ENCODE data around the gene LEPROT.
"Not testable (repeated sequence)": the region's sequence is repeated elsewhere in the genome, so short reads cannot be mapped to it uniquely, and the experiment has no call there.

Gene LEPROT

GRCh38 chr1:65420590-65421350, at the start of gene LEPROT, which contains the start of gene LEPR:
TSS of gene LEPROT (plus strand) at chr1:65420668. CDS start at chr1:65420725, 57 bp downstream.
TSS of gene LEPR (plus strand) at chr1:65420668. CDS start at chr1:65565566, 144,898 bp downstream.
- no peak for DNase-seq

GRCh38 chr1:65371544-65371943, 48.9 kb upstream of the LEPROT start:
- no peak for DNase-seq

- DNase-seq: no peak
These were observed 47.9 kb upstream of the LEPROT start for GRCh38 chr1:65372557-65372956.

GRCh38 chr1:65377496-65378246, 42.8 kb upstream of the LEPROT start:
- DNase-seq: no peak

- DNase-seq: no peak
These were observed 42.1 kb upstream of the LEPROT start for GRCh38 chr1:65378247-65378946.

GRCh38 chr1:65384426-65384825, 36.0 kb upstream of the LEPROT start:
- DNase-seq: not testable (repeated sequence)

GRCh38 chr1:65386439-65386838, 34.0 kb upstream of the LEPROT start:
- no peak for DNase-seq

- no peak for DNase-seq
These were observed 32.6 kb upstream of the LEPROT start for GRCh38 chr1:65387821-65388220.

- DNase-seq: no peak
These were observed 31.4 kb upstream of the LEPROT start for GRCh38 chr1:65388908-65389695.

- no peak for DNase-seq
These were observed 28.0 kb upstream of the LEPROT start for GRCh38 chr1:65392497-65392896.

- DNase-seq: no peak
These were observed 27.1 kb upstream of the LEPROT start for GRCh38 chr1:65393347-65393746.

GRCh38 chr1:65393928-65394327, 26.5 kb upstream of the LEPROT start:
- no peak for DNase-seq

- DNase-seq: no peak
These were observed 24.4 kb upstream of the LEPROT start for GRCh38 chr1:65395887-65396612.

GRCh38 chr1:65398083-65398482, 22.4 kb upstream of the LEPROT start:
- no peak for DNase-seq

- no peak for DNase-seq
These were observed 21.5 kb upstream of the LEPROT start for GRCh38 chr1:65399003-65399402.

- no peak for DNase-seq
These were observed 18.9 kb upstream of the LEPROT start for GRCh38 chr1:65401612-65402011.

GRCh38 chr1:65404941-65405340, 15.5 kb upstream of the LEPROT start:
- DNase-seq: no peak

GRCh38 chr1:65407877-65408276, 12.6 kb upstream of the LEPROT start:
- no peak for DNase-seq

GRCh38 chr1:65409314-65409713, 11.2 kb upstream of the LEPROT start:
- no peak for DNase-seq

GRCh38 chr1:65409816-65410326, 10.6 kb upstream of the LEPROT start:
- no peak for DNase-seq

GRCh38 chr1:65412256-65412983, 8.0 kb upstream of the LEPROT start:
- DNase-seq: no peak

Data from NCI-H1092 treated with DMSO at 0.1 percent for 48 hours (cell line).